Measurements from ENCODE around the gene LY6G6C.
"Not testable (repeated sequence)": the region's sequence is repeated elsewhere in the genome, so short reads cannot be mapped to it uniquely, and the experiment has no call there.

The LY6G6C gene

DNA sequence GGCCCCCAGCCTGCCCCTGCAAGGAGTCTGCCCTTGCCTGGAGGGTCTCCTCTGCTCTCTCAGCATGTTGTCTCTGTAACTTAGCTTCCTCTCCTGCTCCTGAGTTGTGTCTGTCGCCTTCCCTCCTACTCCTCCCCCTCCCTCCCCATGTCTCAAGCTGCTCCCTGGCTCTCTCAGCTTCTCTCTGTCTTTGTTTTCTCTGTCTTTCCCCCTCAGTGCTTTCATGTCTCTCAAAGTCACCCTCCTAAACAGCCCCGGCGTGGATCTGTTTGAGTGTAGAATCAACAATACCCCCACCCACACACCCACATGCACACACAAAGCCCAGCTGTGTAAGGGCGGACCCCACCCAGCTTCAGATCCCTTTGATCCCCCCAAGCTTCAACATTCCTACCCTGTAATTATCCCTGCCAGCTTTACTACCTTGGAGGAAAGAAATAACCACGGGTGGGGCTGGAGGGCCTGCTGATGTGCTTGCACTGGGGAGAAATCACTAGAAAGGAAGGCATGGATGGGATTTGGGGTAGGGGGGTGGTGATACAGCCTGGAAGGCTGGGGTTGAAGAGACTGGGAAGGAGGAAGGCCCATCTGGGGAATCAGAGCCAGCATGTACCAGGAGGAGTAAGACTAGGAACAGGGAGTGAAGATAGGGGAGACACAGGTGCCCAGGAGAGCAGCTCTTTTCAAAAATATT, 7.4 kb downstream of the LY6G6C start:
- Histone ChIP-seq H3K4me1 (ENCODE audit: control insufficient read depth, insufficient read depth, low read length) (peaks cover 16% of the 10 kb centered on the region), H3K36me3 (ENCODE audit: control insufficient read depth, insufficient read depth, low read length) (no peaks in the 10 kb centered on the region), H3K4me3 (ENCODE audit: low read length) (no peak overlapping the region), H3K9me3 (ENCODE audit: control insufficient read depth, insufficient read depth, low read length) (no peaks in the 10 kb centered on the region), H3K27ac (ENCODE audit: low read length) (no peak overlapping the region), H3K27me3 (ENCODE audit: control insufficient read depth, insufficient read depth, low read length) (no peaks in the 10 kb centered on the region)
- no CpG with 5 or more reads among the region's 5 CpGs for WGBS (ENCODE audit: insufficient coverage, insufficient read length)
- DNase-seq (ENCODE audit: low read depth, low spot score), result no peak

DNA sequence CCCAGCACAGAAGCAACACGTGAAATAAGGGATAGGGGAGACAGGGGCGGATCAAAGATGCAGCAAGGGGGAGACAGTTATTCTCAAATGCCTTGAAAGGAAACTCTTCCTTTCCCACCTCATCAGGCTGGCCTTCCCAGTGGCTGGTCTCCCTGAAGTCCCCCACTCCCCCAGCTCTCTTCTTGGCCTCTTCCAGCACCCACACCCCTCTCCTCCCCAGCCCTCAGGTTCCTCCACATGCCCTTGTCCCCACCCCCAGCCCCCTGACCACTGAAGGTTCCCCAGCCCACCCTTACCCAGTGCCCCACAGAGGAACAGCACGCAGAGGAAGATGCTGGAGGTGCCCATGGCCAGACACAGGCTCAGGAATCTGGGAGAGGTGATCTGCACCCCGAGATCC, 8.1 kb downstream of the LY6G6C start:
- no peaks in the 10 kb centered on the region for H3K27me3 ChIP-seq (ENCODE audit: control insufficient read depth, insufficient read depth, low read length)
- no peak overlapping the region for H3K27ac ChIP-seq (ENCODE audit: low read length)
- H3K4me1 ChIP-seq (ENCODE audit: control insufficient read depth, insufficient read depth, low read length), result peaks cover 12% of the 10 kb centered on the region
- no peak overlapping the region for H3K4me3 ChIP-seq (ENCODE audit: low read length)
- WGBS (ENCODE audit: insufficient coverage, insufficient read length), result no CpG with 5 or more reads among the region's 4 CpGs
- no peaks in the 10 kb centered on the region for H3K36me3 ChIP-seq (ENCODE audit: control insufficient read depth, insufficient read depth, low read length)
- no peak for DNase-seq (ENCODE audit: low read depth, low spot score)
- no peaks in the 10 kb centered on the region for H3K9me3 ChIP-seq (ENCODE audit: control insufficient read depth, insufficient read depth, low read length)

GRCh38 chr6:31712296-31712695, 9.2 kb downstream of the LY6G6C start:
- Histone ChIP-seq H3K4me1 (ENCODE audit: control insufficient read depth, insufficient read depth, low read length) (peaks cover 6% of the 10 kb centered on the region), H3K27me3 (ENCODE audit: control insufficient read depth, insufficient read depth, low read length) (no peaks in the 10 kb centered on the region), H3K4me3 (ENCODE audit: low read length) (no peak overlapping the region), H3K27ac (ENCODE audit: low read length) (no peak overlapping the region), H3K36me3 (ENCODE audit: control insufficient read depth, insufficient read depth, low read length) (no peaks in the 10 kb centered on the region), H3K9me3 (ENCODE audit: control insufficient read depth, insufficient read depth, low read length) (no peaks in the 10 kb centered on the region)
- no CpG with 5 or more reads among the region's 8 CpGs for WGBS (ENCODE audit: insufficient coverage, insufficient read length)
- DNase-seq (ENCODE audit: low read depth, low spot score), result no peak

- no peak for DNase-seq (ENCODE audit: low read depth, low spot score)
- no peak overlapping the region for H3K4me3 ChIP-seq (ENCODE audit: low read length)
- no peaks in the 10 kb centered on the region for H3K27me3 ChIP-seq (ENCODE audit: control insufficient read depth, insufficient read depth, low read length)
- H3K9me3 ChIP-seq (ENCODE audit: control insufficient read depth, insufficient read depth, low read length), result no peaks in the 10 kb centered on the region
- H3K36me3 ChIP-seq (ENCODE audit: control insufficient read depth, insufficient read depth, low read length), result no peaks in the 10 kb centered on the region
- H3K27ac ChIP-seq (ENCODE audit: low read length), result no peak overlapping the region
- no CpG with 5 or more reads among the region's 8 CpGs for WGBS (ENCODE audit: insufficient coverage, insufficient read length)
- H3K4me1 ChIP-seq (ENCODE audit: control insufficient read depth, insufficient read depth, low read length), result peaks cover 6% of the 10 kb centered on the region
Observed at GRCh38 chr6:31711233-31711632, 10.3 kb downstream of the LY6G6C start.

DNA sequence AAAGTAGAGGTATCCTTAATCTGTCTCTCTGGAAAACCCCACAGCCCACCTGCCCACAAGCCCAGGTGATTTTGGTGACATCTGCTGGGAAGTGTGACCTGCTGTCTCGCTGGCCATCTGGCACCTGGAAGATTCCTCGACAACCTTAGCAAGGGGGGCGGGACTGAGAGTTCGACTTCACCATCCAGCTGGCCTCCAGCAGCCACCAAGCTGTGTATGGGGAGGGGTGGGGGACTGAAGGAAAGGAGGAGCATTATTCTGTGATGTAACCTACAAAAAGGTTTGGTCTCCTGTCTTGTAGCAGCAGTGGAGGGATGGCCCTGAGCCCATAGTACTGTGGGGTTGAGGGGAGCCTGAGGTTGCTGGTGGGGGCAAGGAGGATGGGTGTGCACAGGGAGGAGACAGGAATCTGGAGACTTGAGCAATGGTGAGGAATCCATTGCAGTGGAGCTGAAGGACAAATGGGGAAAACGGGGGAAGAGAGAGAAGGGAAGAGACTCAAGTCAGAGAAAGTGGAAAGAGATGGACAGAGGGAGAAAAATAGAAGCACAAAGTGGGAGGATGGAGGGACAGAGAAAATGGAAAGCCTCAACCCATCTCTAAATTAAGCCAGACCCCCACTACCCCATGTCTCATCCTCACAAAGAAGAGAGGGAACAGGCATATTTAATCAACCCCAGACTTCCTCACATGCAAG, 10.9 kb downstream of the LY6G6C start:
- H3K27ac ChIP-seq (ENCODE audit: low read length), result no peak overlapping the region
- H3K4me1 ChIP-seq (ENCODE audit: control insufficient read depth, insufficient read depth, low read length), result peaks cover 6% of the 10 kb centered on the region
- H3K9me3 ChIP-seq (ENCODE audit: control insufficient read depth, insufficient read depth, low read length), result no peaks in the 10 kb centered on the region
- no peaks in the 10 kb centered on the region for H3K36me3 ChIP-seq (ENCODE audit: control insufficient read depth, insufficient read depth, low read length)
- no peak overlapping the region for H3K4me3 ChIP-seq (ENCODE audit: low read length)
- no peak for DNase-seq (ENCODE audit: low read depth, low spot score)
- WGBS (ENCODE audit: insufficient coverage, insufficient read length), result no CpG with 5 or more reads among the region's 5 CpGs
- H3K27me3 ChIP-seq (ENCODE audit: control insufficient read depth, insufficient read depth, low read length), result no peaks in the 10 kb centered on the region

DNA sequence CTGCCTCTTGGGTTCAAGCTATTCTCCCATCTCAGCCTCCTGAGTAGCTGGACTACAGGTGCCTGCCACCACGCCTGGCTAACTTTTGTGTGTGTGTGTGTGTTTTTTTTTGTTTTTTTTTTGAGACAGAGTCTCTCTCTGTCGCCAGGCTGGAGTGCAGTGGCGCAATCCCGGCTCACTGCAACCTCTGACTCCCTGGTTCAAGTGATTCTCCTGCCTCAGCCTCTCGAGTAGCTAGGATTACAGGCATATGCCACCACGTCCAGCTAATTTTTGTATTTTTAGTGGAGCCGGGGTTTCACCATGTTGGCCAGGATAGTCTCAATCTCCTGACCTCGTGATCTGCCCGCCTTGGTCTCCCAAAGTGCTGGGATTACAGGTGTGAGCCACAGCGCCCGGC, 12.4 kb downstream of the LY6G6C start:
- not testable (repeated sequence) for H3K27me3 ChIP-seq (ENCODE audit: control insufficient read depth, insufficient read depth, low read length); H3K9me3 ChIP-seq (ENCODE audit: control insufficient read depth, insufficient read depth, low read length); H3K27ac ChIP-seq (ENCODE audit: low read length); H3K4me3 ChIP-seq (ENCODE audit: low read length); H3K36me3 ChIP-seq (ENCODE audit: control insufficient read depth, insufficient read depth, low read length); H3K4me1 ChIP-seq (ENCODE audit: control insufficient read depth, insufficient read depth, low read length); DNase-seq (ENCODE audit: low read depth, low spot score)
- no CpG with 5 or more reads among the region's 11 CpGs for WGBS (ENCODE audit: insufficient coverage, insufficient read length)

DNA sequence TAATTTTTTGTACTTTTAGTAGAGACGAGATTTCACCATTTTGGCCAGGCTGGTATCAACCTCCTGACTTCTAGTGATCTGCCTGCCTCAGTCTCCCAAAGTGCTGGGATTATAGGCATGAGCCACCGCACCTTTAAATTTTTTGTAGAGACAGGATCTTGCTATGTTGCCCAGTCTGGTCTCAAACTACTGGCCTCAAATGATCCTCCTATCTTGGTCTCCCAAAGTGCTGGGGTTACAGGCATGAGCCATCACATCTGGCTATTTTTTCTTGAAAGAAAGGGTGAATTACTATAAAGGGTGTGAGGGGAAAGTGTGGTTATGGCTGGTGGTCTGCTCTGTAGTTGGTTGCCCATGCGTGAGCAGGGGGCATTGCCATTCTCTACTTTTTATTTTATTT, 13.3 kb downstream of the LY6G6C start:
- Histone ChIP-seq H3K4me3 (ENCODE audit: low read length) (no peak overlapping the region), H3K4me1 (ENCODE audit: control insufficient read depth, insufficient read depth, low read length) (no peaks in the 10 kb centered on the region), H3K9me3 (ENCODE audit: control insufficient read depth, insufficient read depth, low read length) (no peaks in the 10 kb centered on the region), H3K36me3 (ENCODE audit: control insufficient read depth, insufficient read depth, low read length) (no peaks in the 10 kb centered on the region), H3K27ac (ENCODE audit: low read length) (no peak overlapping the region), H3K27me3 (ENCODE audit: control insufficient read depth, insufficient read depth, low read length) (no peaks in the 10 kb centered on the region)
- no CpG with 5 or more reads among the region's 3 CpGs for WGBS (ENCODE audit: insufficient coverage, insufficient read length)
- DNase-seq (ENCODE audit: low read depth, low spot score), result no peak

DNA sequence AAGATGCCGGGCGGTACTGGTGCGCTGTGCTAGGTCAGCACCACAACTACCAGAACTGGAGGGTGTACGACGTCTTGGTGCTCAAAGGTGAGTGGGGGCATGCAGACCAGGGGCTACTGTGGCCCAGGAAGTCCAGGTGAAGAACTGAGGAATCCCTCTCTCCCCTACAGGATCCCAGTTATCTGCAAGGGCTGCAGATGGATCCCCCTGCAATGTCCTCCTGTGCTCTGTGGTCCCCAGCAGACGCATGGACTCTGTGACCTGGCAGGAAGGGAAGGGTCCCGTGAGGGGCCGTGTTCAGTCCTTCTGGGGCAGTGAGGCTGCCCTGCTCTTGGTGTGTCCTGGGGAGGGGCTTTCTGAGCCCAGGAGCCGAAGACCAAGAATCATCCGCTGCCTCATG, 13.8 kb downstream of the LY6G6C start:
- no peaks in the 10 kb centered on the region for H3K4me1 ChIP-seq (ENCODE audit: control insufficient read depth, insufficient read depth, low read length)
- H3K4me3 ChIP-seq (ENCODE audit: low read length), result no peak overlapping the region
- H3K36me3 ChIP-seq (ENCODE audit: control insufficient read depth, insufficient read depth, low read length), result no peaks in the 10 kb centered on the region
- H3K27me3 ChIP-seq (ENCODE audit: control insufficient read depth, insufficient read depth, low read length), result no peaks in the 10 kb centered on the region
- no CpG with 5 or more reads among the region's 10 CpGs for WGBS (ENCODE audit: insufficient coverage, insufficient read length)
- no peaks in the 10 kb centered on the region for H3K9me3 ChIP-seq (ENCODE audit: control insufficient read depth, insufficient read depth, low read length)
- DNase-seq (ENCODE audit: low read depth, low spot score), result no peak
- no peak overlapping the region for H3K27ac ChIP-seq (ENCODE audit: low read length)

DNA sequence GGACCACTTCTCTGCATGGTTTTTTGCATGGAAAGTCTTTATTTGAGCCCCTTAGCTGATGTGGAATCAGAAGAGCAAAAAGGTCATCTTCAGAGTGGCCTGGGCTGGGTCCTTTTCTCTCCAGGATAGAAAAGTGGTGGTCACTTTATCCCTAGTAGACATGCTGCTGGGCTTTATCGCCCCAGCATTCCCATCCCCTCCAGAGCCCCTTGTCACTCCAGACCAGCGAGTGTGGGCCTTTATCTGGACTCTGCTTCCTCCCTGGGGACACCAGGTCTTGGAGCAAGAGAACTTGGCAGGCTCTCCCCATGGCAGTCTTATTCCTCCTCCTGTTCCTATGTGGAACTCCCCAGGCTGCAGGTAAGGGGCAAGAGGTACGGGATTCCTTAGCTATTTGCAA, 14.9 kb downstream of the LY6G6C start, which contains the start of gene LY6G6F:
LY6G6F (plus strand) TSS at position 268 of the 400 bp plus-strand sequence; CDS start at position 309, 41 bp downstream.
- peaks cover 6% of the 10 kb centered on the region for H3K4me1 ChIP-seq (ENCODE audit: control insufficient read depth, insufficient read depth, low read length)
- H3K4me3 ChIP-seq (ENCODE audit: low read length), result no peak within 1 kb of the TSS
- no CpG with 5 or more reads among the region's 3 CpGs for WGBS (ENCODE audit: insufficient coverage, insufficient read length)
- no peak for DNase-seq (ENCODE audit: low read depth, low spot score)
- no peaks in the 10 kb centered on the region for H3K36me3 ChIP-seq (ENCODE audit: control insufficient read depth, insufficient read depth, low read length)
- no peak within 1 kb of the TSS for H3K27ac ChIP-seq (ENCODE audit: low read length)
- H3K9me3 ChIP-seq (ENCODE audit: control insufficient read depth, insufficient read depth, low read length), result no peaks in the 10 kb centered on the region
- H3K27me3 ChIP-seq (ENCODE audit: control insufficient read depth, insufficient read depth, low read length), result no peaks in the 10 kb centered on the region

GRCh38 chr6:31705931-31706330, 15.6 kb downstream of the LY6G6C start:
- Histone ChIP-seq H3K4me1 (ENCODE audit: control insufficient read depth, insufficient read depth, low read length) (peaks cover 6% of the 10 kb centered on the region), H3K4me3 (ENCODE audit: low read length) (no peak overlapping the region), H3K27ac (ENCODE audit: low read length) (no peak overlapping the region), H3K36me3 (ENCODE audit: control insufficient read depth, insufficient read depth, low read length) (no peaks in the 10 kb centered on the region), H3K27me3 (ENCODE audit: control insufficient read depth, insufficient read depth, low read length) (no peaks in the 10 kb centered on the region), H3K9me3 (ENCODE audit: control insufficient read depth, insufficient read depth, low read length) (no peaks in the 10 kb centered on the region)
- WGBS (ENCODE audit: insufficient coverage, insufficient read length), result no CpG with 5 or more reads among the region's 6 CpGs
- no peak for DNase-seq (ENCODE audit: low read depth, low spot score)
